GM18499 (cell line): ENCODE data around the gene RNH1.

Source experiments
- ATAC-seq: cut with Tn5 transposase; IDR thresholded peaks from one replicate; pipeline ENCODE4 v1.9.1; 2021; ENCODE audit warnings: moderate number of reproducible peaks; ENCODE audit not compliant: insufficient read depth, unreplicated experiment

Gene RNH1

GRCh38 chr11:445765-446588 lies 61.1 kb downstream of the RNH1 start:
- ATAC-seq = no peak
